HL-60 (cell line): Measurements from ENCODE around the gene MAP4.

Experiments used
- CTCF ChIP-seq: IDR thresholded peaks from one replicate; pipeline ENCODE4 v1.5.1; 2011; ENCODE audit warnings: low read length, control low read depth, inconsistent platforms; ENCODE audit not compliant: insufficient read depth
- POLR2AphosphoS5 ChIP-seq: IDR thresholded peaks from 2 replicates; pipeline ENCODE4 v1.6.1; 2012; ENCODE audit warnings: low read depth

- TF ChIP-seq CTCF (no peak), POLR2AphosphoS5 (no peak)
Observed at GRCh38 chr3:47985381-47985780, 30.8 kb downstream of the MAP4 start.
